ENCODE results near the gene HPGDS.
"Not testable (repeated sequence)": the region's sequence is repeated elsewhere in the genome, so short reads cannot be mapped to it uniquely, and the experiment has no call there.

The HPGDS gene

DNA sequence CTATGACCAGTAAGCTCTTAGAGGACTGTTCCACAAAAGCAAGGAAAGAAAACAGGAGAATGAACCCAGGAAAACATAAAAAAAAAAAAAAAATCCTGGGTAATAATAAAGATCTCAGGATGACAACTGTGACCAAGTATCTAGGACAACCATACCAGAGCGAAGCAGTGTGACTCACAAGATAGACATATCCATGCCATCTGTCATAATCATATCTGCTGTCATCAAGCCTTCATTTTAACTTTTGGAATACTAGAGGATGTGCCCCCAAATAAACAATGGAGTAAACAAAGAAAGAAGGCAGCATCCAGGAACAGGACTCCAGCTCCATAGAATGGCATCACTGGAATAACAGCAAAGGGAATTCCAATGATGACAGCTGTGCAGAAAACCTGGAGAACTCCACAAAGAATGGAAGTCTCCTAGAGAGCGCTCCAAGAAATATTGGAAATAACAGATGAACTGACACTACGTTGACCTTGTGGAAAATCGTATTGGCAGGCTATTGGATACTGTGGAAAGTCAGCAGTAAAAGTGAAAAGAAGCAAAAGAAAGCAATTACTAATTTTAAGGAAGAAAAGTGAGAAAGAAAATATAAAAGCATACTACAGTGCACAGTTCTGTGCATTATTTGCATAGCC, 35.3 kb downstream of the HPGDS start:
- DNase-seq: no peak

DNA sequence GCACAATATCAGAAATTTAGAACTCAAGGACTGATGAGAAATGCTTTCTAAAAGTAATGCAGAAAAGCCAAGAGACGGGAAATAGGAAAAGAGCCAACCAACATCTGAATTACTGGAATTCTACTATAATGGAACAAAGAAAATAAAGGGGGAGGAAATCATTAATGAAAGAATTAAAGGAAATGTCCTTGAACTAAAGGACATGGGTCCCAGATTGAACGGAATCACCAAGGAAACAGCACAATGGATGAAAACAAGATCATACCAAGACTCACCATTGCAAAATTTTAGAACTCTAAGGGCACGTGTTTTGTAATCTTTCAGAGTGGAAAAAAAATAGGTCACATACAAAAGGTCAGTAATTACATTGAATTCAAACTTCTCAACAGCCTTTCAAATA, 35.9 kb downstream of the HPGDS start:
- no peak for DNase-seq

DNA sequence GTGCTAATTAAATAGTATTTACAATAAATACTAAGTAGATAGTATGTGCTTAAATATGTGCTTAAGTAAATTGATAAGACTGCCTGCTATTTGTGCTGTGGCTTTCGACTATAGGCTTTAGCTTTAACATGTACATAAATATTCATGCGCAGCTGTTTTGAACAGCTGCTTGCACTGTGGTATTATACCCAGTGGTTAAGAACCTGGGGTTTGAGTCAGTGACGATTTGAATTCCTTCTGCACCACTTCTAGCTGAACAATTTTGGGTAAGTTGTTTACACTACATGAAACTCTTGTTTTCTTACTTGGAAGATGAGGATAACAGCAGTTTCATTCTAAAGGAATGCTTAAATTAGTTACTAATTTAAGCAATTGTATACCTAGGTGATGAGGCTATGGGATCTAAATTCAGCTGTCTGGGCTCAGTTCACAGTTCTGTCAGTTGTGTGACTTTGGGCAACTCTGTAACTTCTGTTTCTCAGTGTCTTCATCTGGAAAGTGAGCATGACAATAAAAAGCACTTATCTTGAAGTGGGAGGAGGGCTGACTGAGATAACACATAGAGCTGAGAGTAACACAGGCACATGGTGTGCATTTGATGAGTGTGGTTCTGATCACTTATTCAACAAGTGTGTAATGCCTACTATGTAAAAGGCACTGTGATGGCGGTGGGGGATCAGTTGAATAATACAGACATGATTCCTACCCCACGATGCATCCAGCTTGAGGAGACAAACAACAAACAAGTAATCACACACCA, 37.0 kb downstream of the HPGDS start:
- no peak for DNase-seq

DNA sequence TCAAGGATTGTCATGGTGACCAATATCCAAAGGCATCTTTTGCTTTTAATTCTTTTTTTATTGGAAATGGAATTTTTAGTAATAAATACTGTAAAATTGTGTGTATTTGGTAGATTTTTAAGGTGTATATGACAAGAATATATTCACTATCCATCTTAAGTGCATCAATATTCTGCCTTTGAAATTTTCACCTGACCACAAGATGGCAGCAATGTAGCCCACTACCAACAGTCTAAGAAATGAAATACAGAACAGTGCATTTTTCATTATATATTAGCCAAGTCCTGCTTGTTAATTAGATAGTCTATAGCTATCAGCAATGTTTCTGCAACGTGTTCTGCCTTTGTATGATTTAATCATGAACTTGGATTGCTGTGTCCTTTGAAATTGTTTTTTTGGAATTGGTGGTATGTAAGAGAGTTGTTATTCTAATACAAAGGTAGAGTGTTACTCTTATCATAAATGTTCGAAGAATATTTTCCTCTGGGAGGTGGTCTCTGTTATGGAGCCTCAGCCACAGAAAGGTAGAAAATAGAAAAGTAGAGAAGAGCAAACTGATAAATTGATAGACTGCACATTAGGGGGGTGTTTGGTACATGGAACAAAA, 38.2 kb downstream of the HPGDS start:
- no peak for DNase-seq

DNA sequence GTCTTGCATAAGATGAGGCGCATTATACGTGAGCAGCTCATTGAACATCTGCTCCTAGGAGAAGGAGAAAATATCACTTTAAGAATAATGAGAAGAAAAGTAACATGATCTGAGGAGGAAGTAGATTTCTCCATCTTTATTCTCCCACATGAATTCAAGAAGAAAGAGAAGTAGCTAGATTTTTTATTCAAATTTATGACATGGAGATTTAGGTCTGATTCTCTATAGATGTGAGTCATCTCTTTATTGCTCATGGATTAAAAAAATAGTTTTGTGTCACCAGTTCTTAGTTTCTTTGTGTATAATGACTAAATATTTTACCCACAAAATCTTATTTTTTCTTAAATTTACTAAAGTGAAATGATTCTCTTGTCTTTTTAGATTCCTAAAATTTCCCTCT, 40.4 kb downstream of the HPGDS start:
- DNase-seq: no peak

DNA sequence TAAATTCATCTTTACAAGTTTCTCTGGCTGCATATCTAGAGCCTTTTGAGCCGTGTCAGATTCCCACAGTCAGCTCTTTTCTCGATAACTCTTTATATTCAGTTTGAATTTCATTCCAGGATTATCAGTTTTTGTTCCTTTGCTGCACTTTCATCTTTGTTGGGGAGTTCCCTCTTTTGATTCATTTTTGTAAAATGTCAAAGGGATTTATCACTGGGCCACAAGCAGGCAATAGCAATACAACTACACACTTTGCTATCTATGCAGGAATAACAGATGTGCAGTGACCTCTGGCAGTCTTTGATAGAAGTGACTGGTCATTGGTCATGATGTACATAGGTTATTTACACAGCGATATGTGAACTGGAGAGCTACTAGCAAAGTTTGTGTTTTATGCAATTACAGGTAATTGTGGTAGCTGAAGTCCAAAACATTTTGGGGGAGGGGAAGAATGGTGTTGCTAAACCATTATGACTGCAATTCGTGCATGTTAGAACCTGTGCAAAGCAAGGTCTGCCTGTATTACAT, 43.8 kb downstream of the HPGDS start:
- DNase-seq: no peak

DNA sequence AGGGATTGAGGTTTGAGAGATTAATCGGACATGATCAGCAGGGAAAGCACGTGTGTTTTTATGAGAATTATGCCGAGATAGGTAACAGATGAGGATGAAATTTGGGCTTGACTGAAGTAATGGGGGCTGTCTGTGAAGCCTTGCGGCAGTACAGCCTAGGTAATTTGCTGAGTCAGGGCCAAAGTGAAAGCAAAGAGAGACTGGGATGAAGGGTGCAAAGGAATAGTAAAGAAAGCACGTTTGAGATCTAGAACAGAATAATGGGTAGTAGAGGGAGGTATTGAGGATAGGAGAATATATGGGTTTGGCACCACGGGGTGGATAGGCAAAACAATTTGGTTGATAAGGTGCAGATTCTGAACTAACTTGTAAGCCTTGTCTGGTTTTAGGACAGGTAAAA, 47.2 kb downstream of the HPGDS start:
- DNase-seq: not testable (repeated sequence)

DNA sequence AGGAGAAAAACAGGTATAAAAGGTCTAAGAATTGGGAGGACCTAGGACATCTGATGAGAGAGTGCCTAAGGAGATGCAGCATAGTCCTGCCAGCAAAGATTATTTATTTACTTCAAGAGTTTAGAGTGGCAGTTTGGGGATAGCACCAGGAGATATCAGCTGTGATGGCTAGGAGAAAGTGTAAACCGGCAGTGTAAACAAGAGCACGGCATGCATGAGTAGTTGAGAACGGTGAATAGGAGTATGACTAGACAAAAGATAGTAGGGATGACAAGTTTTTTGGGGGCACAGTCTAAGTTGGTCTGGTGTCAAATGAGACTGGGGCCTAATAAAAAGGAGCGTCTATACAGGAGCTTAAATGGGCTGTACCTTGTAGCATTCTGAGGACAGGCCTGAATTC, 48.7 kb downstream of the HPGDS start:
- DNase-seq: not testable (repeated sequence)

DNA sequence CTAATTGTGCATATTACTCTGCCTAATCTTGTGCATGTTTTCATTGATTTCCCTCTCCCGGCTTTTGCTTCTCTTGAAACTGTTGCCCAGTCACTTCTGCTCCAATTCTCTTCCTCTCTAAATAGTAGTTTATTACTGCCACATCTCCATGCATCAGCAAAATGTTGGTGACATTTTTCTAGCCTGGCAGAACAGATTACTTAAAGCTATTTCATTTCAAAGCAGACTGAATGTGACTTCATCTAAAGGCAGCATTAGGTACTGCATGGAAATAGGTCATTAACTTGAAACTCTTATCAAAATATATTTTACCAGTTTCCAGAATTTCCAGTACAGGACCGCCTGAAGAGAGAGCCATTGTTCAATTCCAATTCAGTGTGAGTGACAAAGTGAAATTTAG, 52.4 kb downstream of the HPGDS start:
- no peak for DNase-seq

DNA sequence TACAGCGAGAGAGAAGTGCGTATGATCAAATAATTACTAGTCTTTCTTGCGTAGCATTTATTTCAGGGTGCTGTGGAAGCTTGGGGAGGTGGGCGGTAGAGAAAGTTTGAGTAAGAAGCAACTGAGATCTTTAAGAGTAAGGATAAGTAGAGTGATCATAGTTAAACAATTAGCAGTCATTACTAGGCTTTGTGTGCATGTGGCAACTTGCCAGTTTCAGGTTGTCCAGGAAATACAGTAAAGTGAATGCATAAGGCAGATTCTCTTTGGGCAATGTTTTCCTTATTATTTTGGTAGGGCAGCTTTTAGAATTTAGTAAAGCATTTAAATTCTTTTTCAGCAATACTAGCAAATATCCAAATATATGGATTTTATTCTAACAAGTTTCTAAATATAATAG, 57.0 kb downstream of the HPGDS start:
- no peak for DNase-seq

DNA sequence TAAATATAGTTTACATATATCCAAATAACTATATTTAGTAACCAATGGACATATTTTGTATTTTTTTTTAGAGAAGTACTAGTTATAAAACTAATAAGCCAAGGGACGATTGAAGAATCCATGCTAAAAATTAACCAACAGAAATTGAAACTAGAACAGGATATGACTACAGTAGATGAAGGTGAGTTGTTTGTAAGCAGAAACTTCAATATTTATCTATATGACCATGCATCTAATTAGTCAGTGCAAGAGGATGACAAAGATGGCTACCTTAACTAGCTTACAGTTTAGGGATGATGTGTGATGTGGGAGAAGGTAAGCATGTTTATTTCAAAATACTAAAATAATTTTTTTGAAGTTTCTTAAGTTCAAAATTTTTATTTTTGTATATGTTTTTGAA, 57.7 kb downstream of the HPGDS start:
- DNase-seq: no peak

DNA sequence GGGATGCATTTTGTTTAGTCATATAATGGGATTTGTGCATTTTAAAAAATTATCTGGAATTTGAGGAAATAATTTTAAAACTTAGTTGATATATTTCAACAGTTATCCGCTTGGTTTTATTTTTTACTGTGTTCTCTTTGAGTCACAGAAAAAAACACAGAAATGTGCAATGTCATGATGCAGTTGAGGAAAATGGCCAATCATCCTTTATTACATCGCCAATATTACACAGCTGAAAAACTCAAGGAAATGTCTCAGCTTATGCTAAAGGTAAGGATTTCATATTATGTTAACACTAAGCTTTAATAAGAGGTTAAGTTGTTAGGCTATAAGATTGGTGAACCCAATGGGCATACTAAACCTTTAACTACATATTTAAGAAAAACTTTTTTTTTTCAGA, 63.9 kb downstream of the HPGDS start:
- no peak for DNase-seq

DNA sequence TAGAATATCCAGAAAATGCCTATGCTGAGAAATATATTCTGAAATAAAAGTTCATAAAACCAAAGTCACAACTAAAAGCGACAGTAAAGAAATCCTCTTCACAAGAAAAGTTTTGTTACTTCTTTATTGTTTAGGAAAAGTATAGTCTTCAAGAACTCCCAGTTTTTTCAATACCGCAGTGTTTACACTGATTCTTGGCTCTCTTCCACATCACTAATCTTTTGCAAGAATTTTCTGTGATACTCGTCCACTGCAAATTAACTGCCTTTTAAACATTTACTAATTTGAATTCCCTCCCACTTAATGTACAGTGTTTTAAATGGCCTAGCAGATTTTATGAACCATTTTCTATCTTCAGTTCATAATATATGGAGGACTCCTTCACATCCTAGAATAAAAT, 65.1 kb downstream of the HPGDS start:
- DNase-seq: no peak

DNA sequence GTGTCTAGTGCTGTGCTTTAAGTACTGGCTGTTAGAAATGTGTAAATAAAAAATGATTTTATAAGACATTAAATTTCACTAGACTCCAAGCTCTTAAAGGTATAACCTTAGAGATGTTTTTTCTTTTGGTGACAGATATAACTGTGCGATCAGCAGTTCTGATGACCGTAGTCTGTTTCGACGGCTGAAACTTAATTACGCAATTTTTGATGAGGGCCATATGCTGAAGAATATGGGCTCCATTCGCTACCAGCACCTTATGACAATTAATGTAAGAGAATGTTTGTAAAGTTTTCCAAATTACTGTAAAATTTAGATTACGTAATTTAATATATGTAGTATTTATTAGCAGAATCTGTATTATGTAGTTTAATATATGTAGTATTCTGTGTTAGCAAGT, 66.4 kb downstream of the HPGDS start:
- no peak for DNase-seq

DNA sequence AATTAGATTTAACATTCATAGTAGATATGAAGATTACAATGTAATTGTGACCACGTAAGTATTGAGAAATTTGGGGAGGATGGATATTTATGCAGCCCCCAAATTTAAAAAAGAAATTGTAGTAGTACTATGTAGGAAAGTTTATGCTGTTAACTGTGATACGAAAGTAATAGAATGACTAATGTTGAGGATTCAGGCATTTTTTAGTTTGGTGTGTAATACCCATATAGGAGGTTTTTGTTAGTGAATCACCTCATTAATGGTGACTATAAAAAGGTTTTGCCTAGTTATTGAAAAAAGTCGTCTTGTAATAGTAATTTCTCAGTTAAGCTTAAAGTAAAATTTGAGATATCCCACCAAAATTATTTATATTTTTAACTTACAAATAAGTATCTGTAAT, 67.7 kb downstream of the HPGDS start:
- DNase-seq: no peak

DNA sequence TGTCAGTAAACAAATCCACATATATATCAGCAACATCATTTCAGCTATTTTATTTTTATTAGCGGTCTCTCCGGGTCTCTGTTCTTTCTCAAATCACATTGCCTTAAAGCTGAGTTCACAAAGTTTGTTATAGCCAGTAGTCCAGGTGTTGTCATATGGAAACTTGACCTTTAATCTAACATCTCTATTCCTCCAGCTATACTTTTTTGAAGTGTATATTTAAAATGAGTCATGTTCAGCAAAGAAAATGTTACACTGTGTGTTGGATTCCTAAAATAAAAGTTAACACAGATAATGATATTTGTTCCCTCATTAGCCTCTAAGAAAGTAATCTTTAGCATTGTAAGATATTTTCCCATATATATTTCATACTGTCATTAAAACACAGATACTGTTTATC, 71.4 kb downstream of the HPGDS start:
- no peak for DNase-seq

DNA sequence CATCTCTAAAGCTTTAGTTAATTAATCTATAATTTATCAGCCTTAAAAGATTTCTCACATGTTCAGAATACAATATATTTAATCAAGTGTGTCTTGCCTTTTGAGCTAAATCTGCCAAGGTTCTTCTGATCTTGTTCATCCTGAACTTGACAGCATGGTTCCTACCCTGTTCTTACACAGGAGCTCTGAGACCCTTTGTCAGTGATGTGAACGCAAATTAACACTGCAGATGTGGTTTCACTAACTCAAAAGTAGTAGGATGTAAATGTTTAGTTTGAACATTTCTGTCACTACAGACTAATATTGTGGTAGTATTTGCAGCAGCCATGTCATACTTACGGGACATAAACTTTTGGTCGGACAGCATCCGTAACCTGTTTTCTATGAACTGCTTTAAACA, 75.6 kb downstream of the HPGDS start:
- DNase-seq: no peak

DNA sequence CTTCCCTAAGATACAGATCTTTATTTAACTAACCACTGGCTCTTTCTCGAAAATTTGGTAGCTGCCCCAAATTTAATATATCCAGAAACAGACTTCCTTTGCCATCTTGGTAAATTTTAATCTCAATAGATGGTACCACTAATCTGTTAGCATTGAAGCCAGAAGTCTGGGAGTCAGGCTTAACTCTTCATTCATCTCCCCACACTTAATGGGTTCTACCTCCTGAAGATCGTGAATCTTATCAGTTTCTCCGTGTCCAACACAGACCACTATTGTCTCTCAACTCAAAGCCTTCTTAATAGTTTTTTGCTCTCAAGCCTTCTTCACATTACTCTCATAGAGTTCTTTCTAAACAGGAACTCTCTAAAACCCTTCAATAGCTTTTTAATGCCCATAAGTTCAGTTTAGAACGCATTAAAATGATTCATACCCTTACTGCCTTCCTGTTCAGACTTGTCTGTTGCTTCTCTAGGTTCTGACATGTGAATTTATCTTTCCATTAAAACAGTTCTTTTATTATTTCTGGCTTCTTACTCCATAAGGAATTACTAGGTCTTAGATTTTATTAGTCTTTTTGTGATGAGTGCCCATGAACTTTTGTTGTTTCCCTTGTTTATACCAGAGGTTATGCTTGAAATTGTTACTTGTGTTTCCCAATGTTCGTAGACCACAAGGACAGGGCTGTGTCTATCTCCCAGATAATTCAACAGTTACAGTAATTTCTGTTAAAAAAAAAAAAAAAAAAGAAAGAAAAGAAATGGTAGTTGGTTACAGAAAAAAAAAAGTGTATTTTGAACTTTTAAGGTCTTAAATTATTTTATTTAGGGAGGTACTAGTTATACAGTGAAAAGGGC, 80.2 kb downstream of the HPGDS start:
- DNase-seq: no peak

DNA sequence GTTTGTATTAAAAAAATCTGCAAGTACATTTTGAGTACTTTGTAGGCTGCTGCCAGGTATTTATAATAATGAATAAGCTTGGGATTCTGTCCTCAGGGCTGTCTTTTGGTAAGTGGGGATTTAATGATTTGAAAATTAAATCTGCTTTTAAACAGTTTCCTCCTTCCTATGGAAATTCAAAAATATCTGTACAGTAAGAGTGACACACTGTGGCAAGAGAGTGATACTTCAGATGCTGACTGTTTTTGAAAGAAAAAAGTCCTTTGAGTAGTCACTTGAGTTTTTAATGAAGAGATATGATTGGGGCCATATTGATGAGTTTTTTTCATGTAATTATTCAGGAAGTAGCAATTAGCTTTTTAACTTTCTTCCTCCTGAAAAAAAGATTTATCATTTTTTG, 85.8 kb downstream of the HPGDS start:
- DNase-seq: no peak

DNA sequence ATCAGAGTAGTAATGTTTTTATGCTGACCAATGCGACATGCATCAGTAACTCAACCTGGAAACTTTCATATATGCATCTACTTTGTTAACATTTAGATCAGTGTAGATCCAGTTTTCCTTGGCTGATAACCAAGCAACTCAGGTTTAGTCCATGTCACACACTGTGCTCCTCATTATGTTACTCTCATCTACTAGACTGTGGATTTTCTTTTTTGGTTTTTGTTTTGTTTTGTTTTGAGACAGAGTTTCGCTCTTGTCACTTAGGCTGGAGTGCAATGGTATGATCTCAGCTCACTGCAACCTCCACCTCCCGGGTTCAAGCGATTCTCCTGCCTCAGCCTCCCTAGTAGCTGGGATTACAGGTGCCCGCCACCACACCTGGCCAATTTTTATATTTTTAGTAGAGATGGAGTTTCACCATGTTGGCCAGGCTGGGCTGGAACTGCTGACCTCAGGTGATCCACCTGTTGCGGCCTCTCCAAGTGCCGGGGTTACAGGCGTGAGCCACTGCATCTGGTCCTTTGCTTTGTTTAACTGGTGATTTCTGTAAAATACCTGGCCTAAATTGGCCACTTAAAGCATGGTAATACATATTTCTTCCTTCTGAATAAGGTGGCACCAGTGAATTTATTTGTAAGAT, 86.4 kb downstream of the HPGDS start:
- no peak for DNase-seq

DNA sequence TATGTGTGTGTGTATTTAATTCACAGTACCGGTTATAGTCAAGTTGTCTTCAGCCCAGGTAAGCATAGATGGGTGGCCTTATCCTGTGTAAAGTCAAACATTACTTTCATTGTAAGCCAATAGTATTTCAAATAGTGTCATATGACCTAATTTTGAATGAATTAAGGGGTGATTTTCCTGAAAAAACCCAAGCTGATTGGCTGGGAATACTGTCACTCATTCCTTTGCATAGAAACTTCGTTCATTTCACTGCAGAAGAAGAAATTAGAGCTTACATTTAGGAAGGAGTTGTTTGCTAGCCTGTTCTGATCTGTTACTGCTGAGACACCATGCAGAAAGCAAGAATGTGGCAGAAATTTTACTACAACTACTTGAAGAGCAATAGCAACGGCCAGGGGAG, 89.6 kb downstream of the HPGDS start:
- no peak for DNase-seq

DNA sequence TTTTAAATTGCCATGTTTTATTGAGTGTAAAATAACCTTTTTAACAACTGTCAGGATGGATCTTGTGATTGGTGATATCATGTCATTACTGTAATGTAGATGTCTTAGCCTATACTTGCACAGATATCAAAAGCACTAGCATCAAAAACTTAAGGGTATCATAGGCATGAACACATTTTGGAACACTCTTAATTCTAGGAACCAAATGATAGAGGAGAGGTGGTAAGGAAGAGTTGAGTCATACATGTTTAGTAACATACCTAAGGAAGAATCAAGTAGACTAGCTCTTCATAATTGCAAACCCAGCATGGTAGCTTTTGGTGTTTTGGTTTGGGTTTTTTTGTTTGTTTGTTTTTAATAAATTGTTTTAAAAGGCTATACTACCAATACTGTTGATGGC, 91.5 kb downstream of the HPGDS start:
- no peak for DNase-seq
